Stimulated activated naive CD8-positive, alpha-beta T cell treated with anti-CD3 and anti-CD28 coated beads, Interleukin-15, Interleukin-2, amounts not matched to agents 100 U/mL and 50 U/mL, for 24 hours (primary cell): ENCODE measurements around the gene LIPC.
"Not testable (repeated sequence)": the region's sequence is repeated elsewhere in the genome, so short reads cannot be mapped to it uniquely, and the experiment has no call there.

Source experiments
- ATAC-seq: fragments of 150-1000 bp; cut with Tn5 transposase; one replicate; pipeline ENCODE4 v1.10.0; 2021
- DNase-seq: peaks from one replicate; pipeline ENCODE4 v3.0.0; 2021

LIPC gene

DNA sequence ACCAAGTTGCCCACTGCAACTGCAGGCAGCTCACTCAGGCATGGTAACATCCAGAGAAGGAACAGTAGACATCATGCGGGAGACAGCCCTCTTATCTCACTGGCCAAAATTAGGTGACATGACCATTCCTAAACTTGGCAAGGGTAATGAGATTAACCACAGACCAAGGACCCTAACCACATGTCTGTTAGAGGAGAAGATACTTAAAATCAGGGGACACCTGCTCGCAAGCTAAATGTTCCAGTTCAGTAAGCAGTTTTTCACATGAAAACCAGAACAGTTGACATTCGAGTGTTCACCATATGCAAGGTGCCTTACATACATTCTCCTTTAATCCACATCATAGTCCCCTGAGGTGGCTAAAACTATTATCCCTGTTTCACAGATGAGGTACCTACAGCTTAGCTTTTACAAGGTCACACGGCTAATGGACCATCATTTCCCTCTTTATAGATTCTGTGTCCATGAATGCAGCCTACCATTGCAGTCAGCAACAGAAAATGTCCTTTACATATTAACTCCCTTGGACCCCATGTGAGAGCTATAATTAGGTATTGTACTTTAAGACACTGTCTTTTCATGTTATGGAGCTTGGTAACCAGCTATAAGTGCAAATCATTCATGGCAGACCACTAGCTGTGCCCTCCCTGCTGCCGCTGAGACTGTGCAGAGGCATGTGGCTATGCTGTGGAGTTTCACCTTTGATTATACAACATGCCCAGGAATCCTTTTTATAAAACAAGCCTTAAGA, 154.1 kb downstream of the LIPC start:
- ATAC-seq: no peak

GRCh38 chr15:58587486-58587885, 155.7 kb downstream of the LIPC start:
- ATAC-seq: no peak

More for the DNA sequence above, 154.1 kb downstream of the LIPC start:
- DNase-seq: no peak

DNA sequence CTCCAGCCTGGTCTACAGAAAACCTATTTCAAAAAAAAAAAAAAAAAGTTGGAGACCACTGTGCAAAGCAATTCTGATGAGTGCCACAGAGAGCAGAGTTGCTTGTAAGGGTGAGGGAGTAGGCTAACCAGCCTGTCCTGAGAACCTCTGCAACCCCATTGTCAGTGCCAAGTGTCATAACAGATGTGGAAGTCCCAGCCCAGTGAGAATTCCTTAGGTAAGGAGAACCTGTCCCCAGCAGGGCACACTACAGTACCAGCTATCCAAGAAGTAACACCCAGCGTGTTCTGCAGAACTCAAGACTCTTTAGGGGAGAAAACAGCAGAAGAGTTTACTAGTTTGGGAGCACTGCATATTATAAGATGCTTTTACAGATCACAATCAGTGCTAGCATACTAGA, 156.3 kb downstream of the LIPC start:
- DNase-seq (no peak), ATAC-seq (no peak)

More at GRCh38 chr15:58587486-58587885, 155.7 kb downstream of the LIPC start:
- DNase-seq: no peak

DNA sequence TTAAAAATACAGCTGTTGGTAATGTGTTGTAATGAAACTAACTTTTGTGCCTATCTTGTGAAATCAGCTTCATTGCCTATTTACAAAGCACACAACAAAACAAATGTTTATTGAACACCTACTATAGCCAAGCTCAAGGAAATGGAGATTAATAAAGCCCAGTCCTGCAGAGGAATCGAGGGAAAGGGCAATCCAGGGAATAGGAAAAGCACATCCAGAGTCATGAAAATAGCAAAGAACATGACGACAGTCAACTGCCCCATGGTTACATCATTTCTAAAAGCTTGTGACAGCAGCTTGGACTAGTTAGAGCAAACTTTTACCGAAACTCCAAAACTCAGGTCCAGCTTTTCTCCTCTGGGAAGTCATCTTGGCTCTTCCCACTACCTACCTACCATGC, 157.3 kb downstream of the LIPC start:
- DNase-seq: no peak
- ATAC-seq: no peak

GRCh38 chr15:58590236-58590635, 158.4 kb downstream of the LIPC start:
- DNase-seq (no peak), ATAC-seq (no peak)

DNA sequence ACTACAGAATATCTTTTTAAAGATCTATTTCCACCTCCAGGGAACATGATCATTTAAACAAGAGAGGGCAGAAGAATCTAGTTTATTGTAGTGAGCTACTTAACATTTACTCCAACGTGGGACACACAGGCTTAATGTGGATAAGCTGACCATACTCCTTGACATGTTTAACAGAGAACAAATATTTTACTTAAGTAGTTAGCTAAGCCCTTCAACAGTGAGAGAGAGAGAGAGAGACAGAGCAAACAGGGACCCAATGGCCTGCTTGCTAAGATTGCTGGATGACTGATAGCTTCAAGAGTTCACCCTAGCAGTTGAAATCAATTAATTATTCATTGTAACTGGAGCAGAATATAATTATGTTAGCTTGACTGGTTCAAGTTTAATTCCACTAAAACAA, 159.1 kb downstream of the LIPC start:
- DNase-seq: no peak
- no peak for ATAC-seq

DNA sequence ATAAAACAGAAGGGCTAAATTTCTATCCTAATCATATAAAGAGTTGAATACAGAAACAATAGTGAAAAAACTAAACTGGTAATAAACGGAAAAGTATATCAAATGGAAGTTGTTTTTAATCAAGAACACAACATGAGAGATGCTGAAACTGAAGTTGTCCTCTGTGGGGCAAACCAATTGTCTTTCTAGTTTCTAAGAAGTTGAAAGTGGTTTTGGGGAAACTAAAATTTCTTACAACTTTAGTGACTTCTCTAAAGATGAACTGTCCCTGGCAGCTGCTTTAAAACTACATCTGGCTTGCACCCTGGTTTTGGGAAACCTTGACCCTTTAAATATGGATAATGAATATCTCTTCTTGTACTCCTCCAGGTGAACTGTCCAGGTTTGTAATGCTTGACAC, 162.1 kb downstream of the LIPC start:
- ATAC-seq (no peak), DNase-seq (no peak)

GRCh38 chr15:58594898-58595297, 163.1 kb downstream of the LIPC start:
- no peak for DNase-seq

DNA sequence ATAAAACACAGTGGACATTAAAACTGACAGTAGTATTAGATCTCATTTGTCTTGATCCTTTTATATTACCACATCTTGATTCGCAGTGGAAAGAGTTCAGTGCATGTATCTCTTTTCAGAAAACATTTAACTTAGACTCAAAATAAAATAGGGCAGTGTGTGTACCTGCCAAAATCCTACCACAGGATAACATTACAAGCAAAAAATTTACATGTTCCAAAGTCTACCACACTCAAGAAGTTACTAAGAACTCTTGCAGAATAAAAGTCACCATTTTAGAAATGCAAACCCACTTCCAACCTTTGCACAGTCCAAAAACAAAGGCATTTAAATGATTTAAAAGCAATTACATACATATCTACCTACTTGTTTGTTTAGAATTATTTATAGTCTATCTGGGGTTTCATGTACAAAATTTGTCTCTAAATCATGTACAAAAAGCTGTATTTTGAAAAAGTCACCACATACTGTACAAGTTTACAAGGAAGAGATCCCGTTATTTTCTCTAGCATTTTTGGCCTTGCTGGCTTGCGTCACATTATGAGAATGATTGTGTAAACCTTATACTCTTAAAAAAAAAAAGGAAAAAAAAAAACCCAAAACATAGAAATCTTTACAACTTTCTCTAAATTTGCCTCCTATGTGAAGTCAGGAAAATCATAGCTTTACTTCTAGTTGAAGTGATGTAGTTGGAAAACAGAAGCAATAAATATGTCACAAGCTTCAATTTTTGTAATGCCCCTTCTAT, 163.9 kb downstream of the LIPC start:
- ATAC-seq: no peak
- DNase-seq: no peak

More at GRCh38 chr15:58594898-58595297, 163.1 kb downstream of the LIPC start:
- no peak for ATAC-seq

- ATAC-seq: no peak
Observed at GRCh38 chr15:58597943-58598828, 166.4 kb downstream of the LIPC start.

GRCh38 chr15:58598829-58599210, 167.0 kb downstream of the LIPC start:
- DNase-seq: no peak
- ATAC-seq: no peak

More at GRCh38 chr15:58597943-58598828, 166.4 kb downstream of the LIPC start:
- DNase-seq: no peak

- ATAC-seq (no peak), DNase-seq (no peak)
Observed at GRCh38 chr15:58602823-58603222, 171.0 kb downstream of the LIPC start.

DNA sequence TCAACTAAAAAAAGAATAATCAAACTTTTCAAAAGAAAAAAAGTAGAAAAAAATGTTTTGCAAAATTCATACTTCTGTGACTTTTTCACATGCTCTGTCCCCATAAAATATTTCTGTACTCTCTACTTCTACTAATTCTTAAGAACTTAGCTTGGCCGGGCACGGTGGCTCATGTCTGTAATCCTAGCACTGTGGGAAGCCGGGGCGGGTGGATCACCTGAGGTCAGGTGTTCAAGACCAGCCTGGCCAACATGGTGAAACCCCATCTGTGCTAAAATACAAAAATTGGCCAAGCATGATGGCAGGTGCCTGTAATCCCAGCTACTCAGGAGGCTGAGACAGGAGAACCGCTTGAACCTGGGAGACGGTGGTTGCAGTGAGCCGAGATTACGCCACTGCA, 172.1 kb downstream of the LIPC start:
- ATAC-seq, DNase-seq: not testable (repeated sequence)

DNA sequence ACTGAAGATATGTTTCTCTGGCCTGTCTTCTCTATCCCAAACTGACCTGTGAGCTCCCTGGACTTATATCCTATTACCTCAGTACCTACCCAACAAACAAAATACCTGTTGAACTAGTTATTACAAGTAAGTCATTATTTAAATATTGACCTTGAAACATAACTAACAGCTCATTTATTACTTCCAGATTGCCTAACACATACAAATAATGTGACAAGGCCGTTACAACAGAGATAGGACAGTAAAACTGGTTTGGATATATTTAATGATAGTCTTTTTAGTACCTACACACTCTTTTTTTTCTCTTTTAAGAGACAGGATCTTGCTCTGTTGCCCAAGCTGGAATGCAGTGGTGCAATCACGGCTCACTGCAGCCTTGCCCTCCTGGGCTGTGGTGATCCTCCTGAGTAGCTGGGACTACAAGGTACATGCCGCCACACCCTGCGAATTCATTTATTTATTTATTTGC, 172.7 kb downstream of the LIPC start:
- DNase-seq (no peak), ATAC-seq (no peak)

- DNase-seq: no peak
- ATAC-seq: no peak
Observed at GRCh38 chr15:58605931-58606530, 174.2 kb downstream of the LIPC start.

DNA sequence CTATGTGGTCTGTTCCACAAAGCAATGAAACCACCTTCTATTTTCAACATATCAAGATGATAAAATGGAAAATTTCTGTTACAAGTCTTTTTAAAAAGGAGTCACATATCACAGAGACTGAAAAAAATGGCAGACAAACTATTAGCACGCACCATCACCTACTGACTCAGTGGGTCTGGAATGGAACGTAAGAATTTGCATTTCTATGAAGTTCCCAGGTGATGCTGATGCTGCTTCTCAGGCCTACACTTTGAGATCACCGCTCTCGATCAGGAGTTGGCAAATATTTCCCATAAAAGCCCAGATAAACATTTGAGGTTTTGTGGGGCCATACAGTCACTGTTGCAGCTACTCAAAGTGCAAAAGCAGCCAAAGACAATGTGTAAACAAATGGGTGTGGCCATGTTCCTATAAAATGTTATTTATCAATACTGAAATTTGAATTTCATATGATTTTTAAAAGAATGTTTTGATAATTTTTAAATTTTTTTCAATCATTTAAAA, 174.8 kb downstream of the LIPC start:
- DNase-seq: no peak
- no peak for ATAC-seq

DNA sequence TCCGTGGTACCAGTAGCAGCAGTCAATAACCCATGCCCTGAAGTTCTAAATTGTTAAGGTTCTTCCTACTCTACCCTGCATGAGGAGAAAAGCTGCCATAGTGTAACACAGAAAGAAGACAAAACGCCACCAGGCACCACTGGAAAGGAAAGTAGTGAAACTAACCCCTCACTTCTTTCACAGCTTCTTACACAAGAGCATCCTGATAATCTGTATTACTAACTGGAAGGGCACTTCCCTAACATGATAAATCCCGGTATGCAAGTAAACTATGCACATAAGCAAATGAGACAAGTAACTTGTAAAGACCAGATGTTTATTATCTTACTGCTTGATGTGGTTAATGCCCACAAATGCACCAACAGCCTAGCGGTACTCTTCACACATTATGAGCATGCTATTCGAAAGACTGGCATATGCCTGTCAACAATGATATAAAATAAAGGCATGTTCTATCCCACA, 176.4 kb downstream of the LIPC start:
- peak; percentile 43 for ATAC-seq
- no peak for DNase-seq

- no peak for DNase-seq
- ATAC-seq: no peak
Observed at GRCh38 chr15:58608711-58609110, 176.9 kb downstream of the LIPC start.

DNA sequence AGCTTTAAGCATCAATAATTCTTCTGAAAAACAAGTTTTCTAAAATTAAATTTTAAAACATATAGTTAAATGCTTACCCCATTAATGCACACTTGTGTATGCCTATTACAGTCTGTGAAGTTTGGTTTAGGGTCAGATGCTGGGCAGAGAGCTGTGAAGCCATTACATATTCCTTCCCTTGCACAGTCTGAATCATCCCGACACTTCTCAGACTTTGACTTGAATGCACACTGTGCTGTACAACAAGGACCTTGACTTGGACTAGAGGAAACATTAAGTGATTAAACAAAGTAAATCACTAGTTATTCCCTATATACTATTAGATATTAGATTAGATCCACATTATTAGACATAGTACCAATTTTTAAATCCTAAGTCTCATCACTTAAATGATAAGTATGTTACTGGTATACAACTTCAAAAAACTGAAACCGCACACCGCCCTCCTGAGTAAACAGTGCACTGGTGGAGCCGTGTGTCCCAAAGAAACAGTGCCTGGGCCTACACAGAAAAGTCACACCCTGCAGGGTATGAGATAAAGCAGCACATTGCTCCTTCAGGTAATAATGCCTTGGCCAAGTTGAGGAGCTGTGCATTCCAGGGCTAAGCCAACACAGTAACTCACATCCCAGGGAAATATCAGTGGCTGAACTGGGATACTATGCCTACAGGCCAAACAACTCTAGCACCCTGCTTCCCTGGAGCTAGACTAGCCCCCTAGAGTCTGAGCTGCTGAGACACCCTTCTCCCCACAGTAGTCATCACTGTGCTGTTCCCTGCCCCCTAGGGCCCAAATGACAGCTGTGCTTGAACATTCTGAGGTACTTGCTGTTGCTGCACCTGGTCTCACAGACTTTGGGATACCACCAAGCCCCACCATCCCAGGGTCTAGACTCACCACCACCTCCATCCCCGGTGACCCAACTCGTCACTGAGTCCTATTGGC, 180.2 kb downstream of the LIPC start:
- DNase-seq: no peak
- no peak for ATAC-seq

DNA sequence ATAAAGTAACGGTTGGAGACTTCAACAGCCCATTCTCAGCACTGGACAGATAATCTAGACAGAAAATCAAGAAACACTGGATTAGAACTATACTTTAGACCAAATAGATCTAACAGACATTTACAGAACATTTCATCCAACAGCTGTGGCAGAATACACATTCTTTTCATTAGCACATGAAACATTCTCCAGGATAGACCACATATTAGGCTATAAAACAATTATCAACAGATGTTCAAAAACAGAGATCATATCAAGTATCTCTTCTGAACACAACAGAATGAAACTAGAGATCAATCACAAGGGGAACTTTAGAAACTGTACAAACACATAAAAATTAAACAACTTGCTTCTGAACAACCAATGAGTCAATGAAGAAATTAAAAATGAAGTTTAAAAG, 184.4 kb downstream of the LIPC start:
- ATAC-seq (no peak), DNase-seq (no peak)
